ENCODE data around the gene ACVR1.

Gene ACVR1

DNA sequence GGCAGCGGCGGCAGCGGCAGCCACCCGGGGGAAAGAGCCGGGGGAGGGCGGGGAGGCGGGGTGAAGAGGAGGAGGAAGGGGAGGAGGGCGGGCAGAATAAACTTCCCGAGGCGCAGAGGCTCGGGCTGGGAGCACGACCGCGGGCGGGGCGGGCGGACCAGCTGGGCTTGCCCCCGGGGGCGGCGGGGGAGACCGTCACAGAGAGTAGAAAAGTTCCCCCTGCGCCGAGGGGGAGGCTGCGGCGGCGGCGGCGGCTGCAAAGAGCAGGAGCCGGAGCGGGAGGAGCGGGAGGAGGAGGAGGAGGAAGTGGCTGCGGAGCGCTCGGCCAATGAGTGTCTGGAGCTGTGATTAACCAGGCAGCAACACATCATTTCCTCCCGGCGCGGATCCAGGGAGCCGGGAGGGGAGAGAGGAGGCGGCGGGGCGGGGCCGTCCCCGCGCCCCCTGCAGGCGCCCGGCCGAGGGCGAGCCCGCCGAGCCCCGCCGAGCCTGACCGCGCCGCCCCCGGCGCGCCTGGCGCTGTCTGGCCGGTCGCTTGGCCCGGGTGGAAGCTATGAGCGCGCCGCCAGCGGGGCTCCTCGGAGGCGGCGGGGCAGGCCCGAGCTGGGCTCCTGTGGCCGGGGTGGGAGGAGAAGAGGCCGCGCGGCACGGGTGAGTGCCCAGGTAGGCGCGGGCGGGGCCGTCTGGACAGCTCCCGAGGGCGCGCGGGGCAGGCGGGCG, at the start of gene ACVR1:
TSS of gene ACVR1 (minus strand) at position 265 of the 720 bp plus-strand sequence. CDS start 76,837 bp downstream, outside the sequence.
- Histone ChIP-seq H3K27ac (ENCODE audit: poor library complexity, severe bottlenecking) (peak within 1 kb of the TSS; percentile 82), H3K4me1 (ENCODE audit: insufficient read depth, poor library complexity, severe bottlenecking) (peaks cover 32% of the 10 kb centered on the region)

DNA sequence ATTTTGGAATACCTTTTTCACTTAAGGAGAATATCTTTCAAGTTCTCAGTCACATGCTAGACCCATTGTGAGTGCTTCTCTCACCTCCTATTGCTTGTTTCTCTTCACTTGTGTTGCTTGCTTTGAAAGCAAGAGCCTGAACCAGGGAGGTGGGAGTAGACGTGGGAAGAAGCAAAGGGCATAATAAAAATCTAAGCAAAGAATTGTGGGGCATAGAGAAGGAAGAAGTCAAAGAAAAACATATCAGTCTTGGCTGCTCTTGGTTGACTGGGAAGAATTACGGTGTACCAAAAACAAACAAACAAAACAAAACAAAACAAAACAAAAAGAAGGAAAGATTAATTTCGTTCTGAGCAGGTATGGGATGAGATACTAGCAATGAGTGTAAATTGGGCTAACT, 48.9 kb upstream of the ACVR1 start:
- no peaks in the 10 kb centered on the region for H3K9me3 ChIP-seq (ENCODE audit: severe bottlenecking)
- H3K36me3 ChIP-seq (ENCODE audit: low read depth), result no peaks in the 10 kb centered on the region
- H3K4me3 ChIP-seq (ENCODE audit: severe bottlenecking), result no peak overlapping the region
- H3K27me3 ChIP-seq (ENCODE audit: insufficient read depth, poor library complexity, severe bottlenecking), result no peaks in the 10 kb centered on the region
- no peak for DNase-seq (ENCODE audit: low spot score)
- TF ChIP-seq, protein P1, sequence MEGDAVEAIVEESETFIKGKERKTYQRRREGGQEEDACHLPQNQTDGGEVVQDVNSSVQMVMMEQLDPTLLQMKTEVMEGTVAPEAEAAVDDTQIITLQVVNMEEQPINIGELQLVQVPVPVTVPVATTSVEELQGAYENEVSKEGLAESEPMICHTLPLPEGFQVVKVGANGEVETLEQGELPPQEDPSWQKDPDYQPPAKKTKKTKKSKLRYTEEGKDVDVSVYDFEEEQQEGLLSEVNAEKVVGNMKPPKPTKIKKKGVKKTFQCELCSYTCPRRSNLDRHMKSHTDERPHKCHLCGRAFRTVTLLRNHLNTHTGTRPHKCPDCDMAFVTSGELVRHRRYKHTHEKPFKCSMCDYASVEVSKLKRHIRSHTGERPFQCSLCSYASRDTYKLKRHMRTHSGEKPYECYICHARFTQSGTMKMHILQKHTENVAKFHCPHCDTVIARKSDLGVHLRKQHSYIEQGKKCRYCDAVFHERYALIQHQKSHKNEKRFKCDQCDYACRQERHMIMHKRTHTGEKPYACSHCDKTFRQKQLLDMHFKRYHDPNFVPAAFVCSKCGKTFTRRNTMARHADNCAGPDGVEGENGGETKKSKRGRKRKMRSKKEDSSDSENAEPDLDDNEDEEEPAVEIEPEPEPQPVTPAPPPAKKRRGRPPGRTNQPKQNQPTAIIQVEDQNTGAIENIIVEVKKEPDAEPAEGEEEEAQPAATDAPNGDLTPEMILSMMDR (IDR thresholded peaks at IDR 0.05; ENCODE audit: poor library complexity, severe bottlenecking), result no peak
- no peak for ATAC-seq (ENCODE audit: low read depth)
- H3K4me1 ChIP-seq (ENCODE audit: insufficient read depth, poor library complexity, severe bottlenecking), result no peaks in the 10 kb centered on the region
- no peak overlapping the region for H3K27ac ChIP-seq (ENCODE audit: poor library complexity, severe bottlenecking)

More for the DNA sequence above, at the start of gene ACVR1:
- ATAC-seq (ENCODE audit: low read depth), result peak; percentile 79
- H3K27me3 ChIP-seq (ENCODE audit: insufficient read depth, poor library complexity, severe bottlenecking), result no peaks in the 10 kb centered on the region
- H3K4me3 ChIP-seq (ENCODE audit: severe bottlenecking), result peak within 1 kb of the TSS; percentile 98
- peaks cover 6% of the 10 kb centered on the region; the same call in 1 of the 2 replicates for H3K36me3 ChIP-seq (ENCODE audit: low read depth)
- H3K9me3 ChIP-seq (ENCODE audit: severe bottlenecking), result no peaks in the 10 kb centered on the region
- TF ChIP-seq, protein P1 (IDR thresholded peaks at IDR 0.05; ENCODE audit: poor library complexity, severe bottlenecking), result peak; percentile 56
- DNase-seq (ENCODE audit: low spot score), result peak; percentile 93

DNA sequence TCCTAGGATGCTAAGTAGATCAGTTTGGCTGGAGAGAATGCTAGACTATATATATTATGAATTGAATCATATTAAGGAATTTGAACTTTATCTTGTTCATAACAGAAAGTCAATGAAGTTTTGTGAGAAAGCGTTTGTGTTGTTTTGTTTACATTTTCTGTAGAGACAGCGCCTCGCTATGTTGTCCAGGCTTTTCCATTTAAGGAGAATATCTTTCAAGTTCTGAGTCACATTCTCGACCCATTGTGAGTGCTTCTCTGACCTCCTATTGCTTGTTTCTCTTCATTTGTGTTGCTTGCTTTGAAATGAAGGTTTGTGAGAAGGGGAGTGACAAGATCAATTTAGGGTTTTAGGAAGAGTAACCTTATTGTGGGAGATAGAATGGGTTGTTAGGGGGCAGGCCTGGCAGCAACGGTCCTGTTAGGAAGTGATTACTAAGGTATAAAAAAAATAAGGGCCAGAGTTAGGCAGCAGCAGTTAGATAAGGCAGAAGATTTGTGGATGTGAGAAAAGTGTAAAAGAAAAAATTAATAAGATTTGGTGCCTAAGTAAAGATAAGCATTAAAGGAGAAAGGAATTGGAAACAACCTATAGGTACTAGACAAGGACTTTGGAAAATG, 47.6 kb upstream of the ACVR1 start:
- no peak overlapping the region for H3K27ac ChIP-seq (ENCODE audit: poor library complexity, severe bottlenecking)
- H3K27me3 ChIP-seq (ENCODE audit: insufficient read depth, poor library complexity, severe bottlenecking), result no peaks in the 10 kb centered on the region
- ATAC-seq (ENCODE audit: low read depth) (no peak), DNase-seq (ENCODE audit: low spot score) (no peak)
- no peaks in the 10 kb centered on the region for H3K36me3 ChIP-seq (ENCODE audit: low read depth)
- no peaks in the 10 kb centered on the region for H3K4me1 ChIP-seq (ENCODE audit: insufficient read depth, poor library complexity, severe bottlenecking)
- no peaks in the 10 kb centered on the region for H3K9me3 ChIP-seq (ENCODE audit: severe bottlenecking)
- H3K4me3 ChIP-seq (ENCODE audit: severe bottlenecking), result no peak overlapping the region
- TF ChIP-seq, protein P1 (IDR thresholded peaks at IDR 0.05; ENCODE audit: poor library complexity, severe bottlenecking), result no peak

DNA sequence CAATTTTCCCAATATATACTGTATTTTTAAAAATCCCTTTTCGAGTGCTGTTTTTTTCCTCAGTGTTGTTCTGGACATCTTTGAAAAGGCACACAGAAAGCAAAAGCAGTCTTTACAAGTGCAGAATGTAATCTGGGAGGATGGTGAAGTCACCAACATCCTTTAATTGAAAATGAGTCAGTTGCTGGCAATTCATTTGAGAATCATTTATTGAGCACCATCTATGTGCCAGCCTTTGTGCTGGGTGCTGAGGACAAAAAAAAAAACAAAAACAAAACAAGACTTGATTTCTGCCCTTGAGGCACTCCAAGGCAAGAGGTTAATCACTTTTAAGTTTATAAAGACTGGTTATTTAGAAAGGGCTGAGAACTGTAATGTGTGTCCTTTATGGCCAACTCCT, 46.7 kb upstream of the ACVR1 start:
- Histone ChIP-seq H3K36me3 (ENCODE audit: low read depth) (no peaks in the 10 kb centered on the region), H3K27me3 (ENCODE audit: insufficient read depth, poor library complexity, severe bottlenecking) (no peaks in the 10 kb centered on the region), H3K4me3 (ENCODE audit: severe bottlenecking) (no peak overlapping the region), H3K27ac (ENCODE audit: poor library complexity, severe bottlenecking) (no peak overlapping the region), H3K4me1 (ENCODE audit: insufficient read depth, poor library complexity, severe bottlenecking) (no peaks in the 10 kb centered on the region), H3K9me3 (ENCODE audit: severe bottlenecking) (no peaks in the 10 kb centered on the region)
- TF ChIP-seq, protein P1 (IDR thresholded peaks at IDR 0.05; ENCODE audit: poor library complexity, severe bottlenecking), result no peak
- no peak for ATAC-seq (ENCODE audit: low read depth)
- no peak for DNase-seq (ENCODE audit: low spot score)

DNA sequence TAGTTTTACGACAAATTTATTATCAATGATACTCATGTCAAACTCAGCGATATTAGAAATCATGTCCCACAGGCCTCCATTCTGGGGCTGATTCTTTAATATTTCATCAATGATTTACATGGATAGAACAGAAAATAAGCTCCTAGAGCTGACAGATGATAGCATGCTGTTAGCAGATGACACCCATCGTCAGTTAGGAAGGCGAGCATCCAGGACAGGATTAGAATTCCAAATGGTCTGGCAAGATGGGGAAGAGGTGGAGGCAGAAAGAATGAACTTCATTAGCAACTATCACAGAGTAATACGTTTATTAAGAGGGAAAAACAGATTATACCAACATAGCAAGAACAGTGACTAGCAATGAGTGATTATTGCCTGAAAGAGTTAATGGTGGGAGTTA, 46.2 kb upstream of the ACVR1 start:
- Histone ChIP-seq H3K27me3 (ENCODE audit: insufficient read depth, poor library complexity, severe bottlenecking) (no peaks in the 10 kb centered on the region), H3K36me3 (ENCODE audit: low read depth) (no peaks in the 10 kb centered on the region), H3K9me3 (ENCODE audit: severe bottlenecking) (no peaks in the 10 kb centered on the region), H3K4me1 (ENCODE audit: insufficient read depth, poor library complexity, severe bottlenecking) (no peaks in the 10 kb centered on the region), H3K27ac (ENCODE audit: poor library complexity, severe bottlenecking) (no peak overlapping the region), H3K4me3 (ENCODE audit: severe bottlenecking) (no peak overlapping the region)
- no peak for DNase-seq (ENCODE audit: low spot score)
- TF ChIP-seq, protein P1 (IDR thresholded peaks at IDR 0.05; ENCODE audit: poor library complexity, severe bottlenecking), result no peak
- no peak for ATAC-seq (ENCODE audit: low read depth)
